ENCODE results near the gene CYBA. TPM values are rescaled to one million over a fixed set of nuclear protein-coding genes. Genes with fewer than 3 reads are reported as not detected.

The CYBA gene
- total RNA-seq, 2 experiments from 2014 or later, result 359 to 601 TPM

DNA sequence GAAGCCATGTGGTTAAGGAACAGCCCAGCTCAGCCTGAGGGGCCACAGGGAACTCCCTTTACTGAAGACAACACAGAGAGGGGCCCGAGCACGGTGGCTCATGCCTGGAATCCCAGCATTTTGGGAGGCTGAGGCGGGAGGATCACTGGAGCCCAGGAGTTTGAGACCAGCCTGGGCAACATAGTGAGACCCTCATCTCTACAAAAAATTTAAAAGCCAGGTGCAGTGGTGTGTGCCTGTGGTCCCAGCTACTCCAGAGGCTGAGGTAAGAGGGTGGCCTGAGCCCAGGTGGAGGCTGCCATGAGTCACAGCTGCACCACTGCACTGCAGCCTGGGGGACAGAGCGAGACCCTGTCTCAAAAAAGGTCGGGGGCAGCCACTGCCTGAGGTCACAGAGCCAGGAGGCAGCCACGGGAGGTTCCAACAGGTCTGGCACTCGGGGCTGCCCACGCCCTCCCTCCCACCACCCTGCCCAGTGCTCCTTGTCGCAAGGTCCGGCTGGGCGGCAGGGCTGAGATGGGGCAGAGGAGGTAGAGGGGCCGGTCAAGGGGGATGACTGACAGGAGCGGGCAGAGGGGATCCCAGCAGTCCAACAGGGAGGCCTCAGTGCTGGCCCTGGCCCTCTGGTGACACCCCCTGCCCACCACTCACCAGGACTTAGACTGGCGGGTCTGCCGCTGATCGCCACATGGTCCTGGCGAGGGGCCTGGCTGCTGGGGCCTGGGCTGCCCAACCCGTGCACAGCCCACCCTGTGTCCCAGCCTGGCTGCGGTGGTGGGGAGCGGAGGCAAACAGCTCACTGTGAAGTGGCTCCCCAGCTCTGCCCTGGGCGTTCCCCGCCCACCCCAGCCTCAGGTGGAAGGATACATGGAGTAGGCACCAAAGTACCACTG is 3.4 kb downstream of the CYBA start:
- H3K36me3 ChIP-seq (ENCODE audit: insufficient read depth, low read length), result peaks cover 72% of the 10 kb centered on the region
- no peak overlapping the region for H2AFZ ChIP-seq (ENCODE audit: low read length)
- no peaks in the 10 kb centered on the region for H3K9me3 ChIP-seq (ENCODE audit: low read length)
- peaks cover 31% of the 10 kb centered on the region for H3K4me1 ChIP-seq (ENCODE audit: insufficient read depth, low read length, poor library complexity, severe bottlenecking)
- H3K4me2 ChIP-seq (ENCODE audit: low read length), result no peak overlapping the region
- H3K4me3 ChIP-seq (ENCODE audit: low read depth, low read length, poor library complexity, severe bottlenecking), result no peak overlapping the region
- ChIA-PET CTCF (ENCODE audit: unreplicated experiment) (no interaction called here), POLR2A (no interaction called here)
- TF ChIP-seq, protein P1, sequence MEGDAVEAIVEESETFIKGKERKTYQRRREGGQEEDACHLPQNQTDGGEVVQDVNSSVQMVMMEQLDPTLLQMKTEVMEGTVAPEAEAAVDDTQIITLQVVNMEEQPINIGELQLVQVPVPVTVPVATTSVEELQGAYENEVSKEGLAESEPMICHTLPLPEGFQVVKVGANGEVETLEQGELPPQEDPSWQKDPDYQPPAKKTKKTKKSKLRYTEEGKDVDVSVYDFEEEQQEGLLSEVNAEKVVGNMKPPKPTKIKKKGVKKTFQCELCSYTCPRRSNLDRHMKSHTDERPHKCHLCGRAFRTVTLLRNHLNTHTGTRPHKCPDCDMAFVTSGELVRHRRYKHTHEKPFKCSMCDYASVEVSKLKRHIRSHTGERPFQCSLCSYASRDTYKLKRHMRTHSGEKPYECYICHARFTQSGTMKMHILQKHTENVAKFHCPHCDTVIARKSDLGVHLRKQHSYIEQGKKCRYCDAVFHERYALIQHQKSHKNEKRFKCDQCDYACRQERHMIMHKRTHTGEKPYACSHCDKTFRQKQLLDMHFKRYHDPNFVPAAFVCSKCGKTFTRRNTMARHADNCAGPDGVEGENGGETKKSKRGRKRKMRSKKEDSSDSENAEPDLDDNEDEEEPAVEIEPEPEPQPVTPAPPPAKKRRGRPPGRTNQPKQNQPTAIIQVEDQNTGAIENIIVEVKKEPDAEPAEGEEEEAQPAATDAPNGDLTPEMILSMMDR (conservative IDR thresholded peaks at IDR 0.05; ENCODE audit: low read length), result no peak
- TF ChIP-seq EZH2phosphoT487 (IDR thresholded peaks at IDR 0.05; ENCODE audit: borderline replicate concordance, low read depth, low read length), result no peak
- peaks cover 17% of the 10 kb centered on the region for H4K20me1 ChIP-seq (ENCODE audit: insufficient read depth, low read length)
- no peak overlapping the region for H3K27ac ChIP-seq (ENCODE audit: low read depth, low read length, poor library complexity, severe bottlenecking)
- DNase-seq (ENCODE audit: low spot score), result no peak
- BruUV-seq (replicated peaks), result no TSS peak
- peaks cover 31% of the 10 kb centered on the region for H3K79me2 ChIP-seq (ENCODE audit: insufficient read depth, low read depth, low read length)
- intact Hi-C loops (cut with micrococcal nuclease; ENCODE audit: unreplicated experiment), result no loop called here
- no peaks in the 10 kb centered on the region for H3K9me2 ChIP-seq (ENCODE audit: insufficient read depth, low read length)

GRCh38 chr16:88646345-88647034 is 4.4 kb downstream of the CYBA start:
- Histone ChIP-seq H3K27ac (ENCODE audit: low read depth, low read length, poor library complexity, severe bottlenecking) (no peak overlapping the region), H2AFZ (ENCODE audit: low read length) (no peak overlapping the region), H3K4me1 (ENCODE audit: insufficient read depth, low read length, poor library complexity, severe bottlenecking) (peaks cover 21% of the 10 kb centered on the region), H3K9me2 (ENCODE audit: insufficient read depth, low read length) (no peaks in the 10 kb centered on the region), H3K9me3 (ENCODE audit: low read length) (no peaks in the 10 kb centered on the region), H4K20me1 (ENCODE audit: insufficient read depth, low read length) (peaks cover 17% of the 10 kb centered on the region), H3K36me3 (ENCODE audit: insufficient read depth, low read length) (peaks cover 78% of the 10 kb centered on the region), H3K4me3 (ENCODE audit: low read depth, low read length, poor library complexity, severe bottlenecking) (no peak overlapping the region), H3K4me2 (ENCODE audit: low read length) (no peak overlapping the region), H3K79me2 (ENCODE audit: insufficient read depth, low read depth, low read length) (peaks cover 31% of the 10 kb centered on the region)
- ChIA-PET POLR2A (no interaction called here), CTCF (ENCODE audit: unreplicated experiment) (no interaction called here)
- BruUV-seq (replicated peaks), result no TSS peak
- no peak for TF ChIP-seq EZH2phosphoT487 (IDR thresholded peaks at IDR 0.05; ENCODE audit: borderline replicate concordance, low read depth, low read length)
- TF ChIP-seq, protein P1 (conservative IDR thresholded peaks at IDR 0.05; ENCODE audit: low read length), result no peak
- DNase-seq (ENCODE audit: low spot score), result no peak
- intact Hi-C loops (cut with micrococcal nuclease; ENCODE audit: unreplicated experiment), result no loop called here

GRCh38 chr16:88645941-88646340 is 4.9 kb downstream of the CYBA start:
- peaks cover 31% of the 10 kb centered on the region for H3K79me2 ChIP-seq (ENCODE audit: insufficient read depth, low read depth, low read length)
- no peak overlapping the region for H3K27ac ChIP-seq (ENCODE audit: low read depth, low read length, poor library complexity, severe bottlenecking)
- POLR2A ChIA-PET, result no interaction called here
- TF ChIP-seq, protein P1 (conservative IDR thresholded peaks at IDR 0.05; ENCODE audit: low read length), result no peak
- no peak for TF ChIP-seq EZH2phosphoT487 (IDR thresholded peaks at IDR 0.05; ENCODE audit: borderline replicate concordance, low read depth, low read length)
- H3K9me2 ChIP-seq (ENCODE audit: insufficient read depth, low read length), result no peaks in the 10 kb centered on the region
- intact Hi-C loops (cut with micrococcal nuclease; ENCODE audit: unreplicated experiment), result no loop called here
- H4K20me1 ChIP-seq (ENCODE audit: insufficient read depth, low read length), result peaks cover 17% of the 10 kb centered on the region
- DNase-seq (ENCODE audit: low spot score), result no peak
- peaks cover 78% of the 10 kb centered on the region for H3K36me3 ChIP-seq (ENCODE audit: insufficient read depth, low read length)
- no TSS peak for BruUV-seq (replicated peaks)
- H3K4me2 ChIP-seq (ENCODE audit: low read length), result no peak overlapping the region
- H3K4me3 ChIP-seq (ENCODE audit: low read depth, low read length, poor library complexity, severe bottlenecking), result no peak overlapping the region
- H3K4me1 ChIP-seq (ENCODE audit: insufficient read depth, low read length, poor library complexity, severe bottlenecking), result peaks cover 17% of the 10 kb centered on the region
- CTCF ChIA-PET (ENCODE audit: unreplicated experiment), result no interaction called here
- H2AFZ ChIP-seq (ENCODE audit: low read length), result no peak overlapping the region
- no peaks in the 10 kb centered on the region for H3K9me3 ChIP-seq (ENCODE audit: low read length)
